ENCODE results near the gene THRB. TPM values are rescaled to one million over a fixed set of nuclear protein-coding genes. Genes with fewer than 3 reads are reported as not detected.

Gene THRB
- total and polyA plus RNA-seq, 9 of the 15 experiments (the other 6 are each of a cell fraction or from before 2014, with no cell fraction given) = 1.7 to 14.9 (median 6.9) TPM

- CTCF ChIA-PET (ENCODE audit: low intra/inter-chr PET ratio) = no interaction called here
- FAIRE-seq = no peak
- H3K9ac ChIP-seq (ENCODE audit: insufficient read depth in 1 of 2, low read depth in 2 of 2, low read length in 2 of 2) = no peak overlapping the region
Measured at GRCh38 chr3:24258727-24259600, 235.7 kb downstream of the THRB start.

More at GRCh38 chr3:24258727-24259600, 235.7 kb downstream of the THRB start:
- 54% methylated on average over 12 of the region's 12 CpGs for WGBS (ENCODE audit: insufficient coverage, low coverage, missing lambda C conversion rate)
- Histone ChIP-seq H2AFZ (ENCODE audit: low read depth, low read length) (no peak overlapping the region), H3K4me1 (replicated peaks in 1 of 2; ENCODE audit: control insufficient read depth in 2 of 2, insufficient read depth in 2 of 2, low read length in 2 of 2) (peaks cover 9 to 26% of the 10 kb centered on the region in 2 experiments; a peak in 4 of 5 replicates), H3K27ac (ENCODE audit: extremely low read depth, low read depth, low read length) (no peak overlapping the region), H3K9me1 (ENCODE audit: control insufficient read depth, insufficient read depth, low read length) (no peaks in the 10 kb centered on the region), H4K20me1 (replicated peaks; ENCODE audit: control insufficient read depth, insufficient read depth, low read length) (no peaks in the 10 kb centered on the region), H3K4me3 (no peak overlapping the region), H3K4me2 (ENCODE audit: insufficient read depth, low read length) (no peak overlapping the region), H3K27me3 (ENCODE audit: control insufficient read depth in 2 of 2, insufficient read depth in 2 of 2, low read length in 2 of 2) (no peaks in the 10 kb centered on the region), H3K9me3 (replicated peaks; ENCODE audit: control insufficient read depth, insufficient read depth, low read depth, low read length) (no peaks in the 10 kb centered on the region), H3K79me2 (ENCODE audit: control insufficient read depth, insufficient read depth, low read length) (no peaks in the 10 kb centered on the region), H3K36me3 (ENCODE audit: control insufficient read depth, insufficient read depth, low read length) (no peaks in the 10 kb centered on the region)
- POLR2A ChIA-PET = interaction anchor here (0.7 to 2.1 kb wide), 7 partner anchors 11 to 1188 kb away, joined by 3 to 8 read pairs (median 3); no protein-coding TSS in a partner anchor
- BruUV-seq (replicated peaks) = no TSS peak
- ATAC-seq (peak; percentile 16), DNase-seq (ENCODE audit: extremely low read depth in 1 of 4, low spot score in 3 of 4) (no peak)
- intact Hi-C loops (cut with micrococcal nuclease) = no loop called here
- TF ChIP-seq XRCC5 (IDR thresholded peaks at IDR 0.05; ENCODE audit: low read depth, low read length) (no peak), SMARCA5 (IDR thresholded peaks at IDR 0.05) (no peak), RBBP5 (IDR thresholded peaks at IDR 0.05; ENCODE audit: borderline replicate concordance, insufficient read depth, low read length, poor library complexity, severe bottlenecking) (peak; percentile 14), ZBTB33 (CRISPR knock-in tag; IDR thresholded peaks at IDR 0.05) (0 out of 2 replicates have a peak, but pooled peaks have one; percentile 11)
- in situ Hi-C loops (cut with MboI) = no loop called here

Measured in K562 (cell line).